ENCODE measurements around the gene ATP7B. TPM values are rescaled to one million over a fixed set of nuclear protein-coding genes. Genes with fewer than 3 reads are reported as not detected.

Gene ATP7B
- total and polyA plus RNA-seq, 7 donors, result 0.60 to 8.1 (median 5.0) TPM

GRCh38 chr13:51958217-51958547, 53.1 kb downstream of the ATP7B start:
- no peaks in the 10 kb centered on the region for H3K27me3 ChIP-seq
- DNase-seq, result no peak
- intact Hi-C loops (cut with DNase I), result no loop called here
- no peaks in the 10 kb centered on the region for H3K4me1 ChIP-seq
- WGBS, 2 donors, result 20 to 68% methylated on average over 8 of the region's 8 CpGs
- H3K36me3 ChIP-seq, result peaks cover 0 to 12% (median 0%) of the 10 kb centered on the region in 4 donors
- H3K9me3 ChIP-seq, result no peaks in the 10 kb centered on the region
- no peak overlapping the region for H3K4me3 ChIP-seq
- TF ChIP-seq POLR2A (IDR thresholded peaks at IDR 0.05), result no peak
- TF ChIP-seq EP300 (IDR thresholded peaks at IDR 0.05), result no peak
- no peak for TF ChIP-seq POLR2AphosphoS5 (IDR thresholded peaks at IDR 0.05)
- no peak for TF ChIP-seq CTCF (IDR thresholded peaks at IDR 0.05)
- no peak overlapping the region for H3K27ac ChIP-seq

GRCh38 chr13:51957377-51958216, 53.7 kb downstream of the ATP7B start:
- Histone ChIP-seq H3K27ac (no peak overlapping the region), H3K4me1 (no peaks in the 10 kb centered on the region), H3K27me3 (no peaks in the 10 kb centered on the region), H3K9me3 (no peaks in the 10 kb centered on the region), H3K4me3 (no peak overlapping the region), H3K36me3 (peaks cover 0 to 12% (median 0%) of the 10 kb centered on the region in 4 donors)
- TF ChIP-seq EP300 (IDR thresholded peaks at IDR 0.05) (no peak), POLR2A (IDR thresholded peaks at IDR 0.05) (no peak), POLR2AphosphoS5 (IDR thresholded peaks at IDR 0.05) (no peak), CTCF (IDR thresholded peaks at IDR 0.05) (no peak)
- intact Hi-C loops (cut with DNase I), result no loop called here
- no peak for DNase-seq
- WGBS, 2 donors, result 89 to 93% methylated on average over 9 of the region's 9 CpGs

GRCh38 chr13:51956717-51957116, 54.5 kb downstream of the ATP7B start:
- no peak for DNase-seq

GRCh38 chr13:51955816-51956603, 55.2 kb downstream of the ATP7B start:
- Histone ChIP-seq H3K27ac (no peak overlapping the region), H3K4me3 (no peak overlapping the region), H3K9me3 (no peaks in the 10 kb centered on the region), H3K36me3 (peaks cover 0 to 8% (median 0%) of the 10 kb centered on the region in 4 donors), H3K4me1 (no peaks in the 10 kb centered on the region), H3K27me3 (no peaks in the 10 kb centered on the region)
- WGBS, 2 donors, result 54 to 80% methylated on average over 16 of the region's 16 CpGs
- no peak for DNase-seq
- no peak for TF ChIP-seq POLR2AphosphoS5 (IDR thresholded peaks at IDR 0.05)
- intact Hi-C loops (cut with DNase I), result no loop called here

More at GRCh38 chr13:51956717-51957116, 54.5 kb downstream of the ATP7B start:
- H3K36me3 ChIP-seq, result peaks cover 0 to 8% (median 0%) of the 10 kb centered on the region in 4 donors
- intact Hi-C loops (cut with DNase I), result no loop called here
- no peak overlapping the region for H3K4me3 ChIP-seq
- H3K27ac ChIP-seq, result no peak overlapping the region
- H3K4me1 ChIP-seq, result no peaks in the 10 kb centered on the region
- no peak for TF ChIP-seq EP300 (IDR thresholded peaks at IDR 0.05)
- H3K9me3 ChIP-seq, result no peaks in the 10 kb centered on the region
- H3K27me3 ChIP-seq, result no peaks in the 10 kb centered on the region

GRCh38 chr13:51955281-51955771, 55.9 kb downstream of the ATP7B start:
- no peak overlapping the region for H3K27ac ChIP-seq
- no peak for TF ChIP-seq POLR2AphosphoS5 (IDR thresholded peaks at IDR 0.05)
- TF ChIP-seq EP300 (IDR thresholded peaks at IDR 0.05), result no peak
- TF ChIP-seq CTCF (IDR thresholded peaks at IDR 0.05), result no peak
- TF ChIP-seq POLR2A (IDR thresholded peaks at IDR 0.05), result no peak
- no peaks in the 10 kb centered on the region for H3K4me1 ChIP-seq
- H3K36me3 ChIP-seq, result peaks cover 0 to 8% (median 0%) of the 10 kb centered on the region in 4 donors
- no peak overlapping the region for H3K4me3 ChIP-seq
- H3K9me3 ChIP-seq, result no peaks in the 10 kb centered on the region
- intact Hi-C loops (cut with DNase I), result no loop called here
- no peaks in the 10 kb centered on the region for H3K27me3 ChIP-seq
- 15 to 59% methylated on average over 15 of the region's 15 CpGs for WGBS, 2 donors
- DNase-seq, result no peak
